ENCODE results near the gene SLC7A14.

The SLC7A14 gene

DNA sequence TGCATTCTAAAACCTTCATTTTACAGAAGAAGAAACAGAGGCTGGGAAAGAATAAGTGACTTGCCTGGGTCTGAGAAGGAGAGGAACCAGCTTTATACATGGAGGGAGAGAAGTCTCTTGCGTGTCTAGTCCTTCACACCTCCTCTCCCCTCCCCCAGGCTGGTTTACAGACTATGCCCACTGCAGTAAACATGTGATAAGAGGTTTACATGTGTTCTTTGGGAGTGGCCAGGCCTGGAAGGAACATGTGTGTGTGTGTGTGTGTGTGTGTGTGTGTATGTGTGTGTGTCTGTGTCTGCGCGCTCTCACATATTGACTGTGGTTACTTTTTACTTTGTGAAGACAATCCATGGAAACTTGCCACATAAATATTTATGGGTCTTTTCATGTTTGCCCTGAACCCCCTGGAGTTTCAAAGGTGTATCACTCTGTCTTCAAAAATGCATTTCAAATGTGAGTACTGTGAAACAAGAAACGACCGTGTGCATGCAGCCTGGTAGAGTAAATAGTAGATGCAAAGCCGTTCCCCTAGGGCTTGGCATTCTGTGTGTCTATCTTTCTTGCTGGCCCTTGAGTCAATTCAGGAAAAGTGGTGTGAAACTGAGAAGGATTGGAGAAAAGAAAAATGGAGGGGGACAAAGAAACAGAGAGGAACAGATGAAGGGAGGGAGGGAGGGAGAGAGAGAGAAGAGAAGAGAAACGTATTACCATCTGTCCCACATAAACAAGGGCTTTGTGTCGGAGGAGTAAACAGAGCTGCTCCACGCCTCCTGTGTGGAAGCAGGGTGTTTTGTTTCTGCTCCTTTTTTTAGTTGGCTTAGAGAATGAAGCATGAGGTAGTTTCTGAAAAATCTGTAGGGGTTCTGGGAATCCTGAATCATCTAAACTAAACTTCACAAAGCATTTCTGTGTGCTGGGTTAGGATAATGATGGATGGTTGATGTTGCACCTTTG, 115.5 kb downstream of the SLC7A14 start:
- DNase-seq (ENCODE audit: low read depth), result no peak

DNA sequence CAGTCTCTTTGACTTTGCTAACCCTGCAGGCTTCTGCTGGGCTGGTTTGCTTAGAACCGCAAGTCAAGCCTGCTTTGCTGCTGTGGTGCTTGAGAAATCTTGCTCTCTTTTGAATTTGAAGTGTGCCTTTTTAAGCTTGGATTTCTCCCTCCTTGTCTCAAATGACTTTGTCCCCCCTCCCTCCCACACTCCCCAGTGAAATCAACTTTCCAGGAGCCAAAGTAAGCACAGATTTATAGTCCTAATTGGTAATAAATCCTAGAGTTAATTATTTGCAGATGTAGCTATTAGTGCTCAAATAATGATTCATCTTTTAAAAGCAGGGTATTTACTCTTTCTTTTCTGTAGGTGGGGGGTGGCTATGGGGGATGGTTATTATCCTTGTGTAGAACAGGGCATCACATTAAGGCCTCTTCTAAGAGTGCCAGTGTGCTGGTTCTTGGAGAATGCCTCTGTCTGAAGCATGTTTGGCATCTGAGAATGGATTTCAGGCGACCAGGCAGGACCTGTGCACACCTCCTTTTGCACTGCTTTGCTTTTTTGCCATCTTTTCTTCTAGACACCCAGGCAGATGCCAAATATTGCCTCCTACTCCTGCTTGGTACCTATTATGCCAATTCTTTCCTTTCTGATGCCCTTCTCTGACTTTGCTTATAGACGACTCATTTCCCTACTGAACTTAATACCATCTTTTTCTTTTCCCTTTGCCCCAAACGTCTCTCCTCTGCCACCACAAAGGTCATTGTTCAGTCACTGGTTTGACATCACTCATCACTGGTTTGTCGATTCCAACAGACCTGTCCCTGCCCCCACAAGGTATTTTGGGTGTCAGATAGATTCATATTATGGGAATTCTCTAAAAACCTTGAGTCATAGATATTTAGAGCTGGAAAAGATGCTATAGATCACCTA, 116.5 kb downstream of the SLC7A14 start:
- DNase-seq (ENCODE audit: low read depth), result no peak

DNA sequence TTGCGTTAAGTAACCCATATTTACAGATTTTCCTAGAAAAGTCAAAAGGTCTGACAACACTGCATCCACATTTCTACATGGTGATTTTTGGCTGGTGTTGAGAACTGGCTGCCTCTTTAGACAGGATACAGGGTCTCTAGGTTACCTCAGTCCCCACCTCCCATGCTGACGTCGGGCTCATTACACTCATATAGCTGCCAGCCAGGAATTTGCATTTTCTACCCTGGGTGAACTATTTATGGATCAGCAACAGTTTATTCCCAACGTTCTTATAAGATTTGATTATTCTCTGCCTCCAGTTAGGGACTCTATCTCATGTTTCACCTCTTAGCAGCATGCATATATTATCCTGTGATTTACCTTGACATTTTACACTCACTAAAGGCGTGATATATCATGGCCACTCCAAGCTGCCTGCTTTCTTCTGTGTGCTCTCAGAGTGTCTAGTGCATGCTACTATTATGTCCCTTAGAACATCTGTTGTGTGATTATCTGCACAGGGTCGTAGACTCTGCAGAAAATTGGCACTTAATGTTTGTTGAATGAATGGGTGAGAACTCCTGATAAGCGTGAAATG, 118.2 kb downstream of the SLC7A14 start:
- DNase-seq (ENCODE audit: low read depth), result no peak

DNA sequence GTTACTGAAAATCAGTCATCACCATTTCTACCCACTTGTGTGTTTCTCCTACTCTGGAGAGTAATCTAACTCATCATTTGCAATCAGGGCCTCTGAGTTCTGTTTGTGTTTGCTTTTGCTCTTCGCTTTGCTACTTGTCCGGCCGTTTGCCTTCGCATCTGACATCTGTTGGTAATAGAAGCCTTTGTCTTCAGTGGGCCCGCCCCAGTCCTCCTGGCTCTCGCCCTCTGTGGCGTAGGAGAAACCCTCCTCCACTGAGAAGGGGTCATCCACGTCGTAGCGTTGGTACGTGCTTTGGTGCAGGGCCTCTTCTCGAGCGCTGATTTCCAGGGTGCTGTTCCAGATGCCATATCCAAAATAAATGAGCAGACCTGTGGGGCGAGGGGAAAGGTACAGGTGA, 118.9 kb downstream of the SLC7A14 start:
- no peak for DNase-seq (ENCODE audit: low read depth)

DNA sequence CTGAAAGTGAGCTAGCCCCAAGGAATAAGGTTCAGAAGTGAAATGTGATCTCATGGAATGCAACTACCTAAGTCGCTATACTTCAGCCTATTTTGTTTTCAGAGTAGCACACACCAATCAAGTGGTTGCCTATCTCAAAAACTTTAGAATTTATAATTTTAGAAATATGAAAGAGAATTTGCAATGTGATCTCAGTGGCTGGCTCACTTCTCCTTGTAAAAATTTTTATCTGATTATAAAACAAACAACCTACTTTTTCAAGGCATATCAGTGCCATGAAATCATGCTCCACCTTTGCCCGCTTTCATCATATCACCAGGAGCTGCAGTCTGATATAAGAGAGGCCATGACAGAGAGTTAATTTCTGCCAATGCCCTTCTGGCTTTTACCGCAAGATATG, 119.9 kb downstream of the SLC7A14 start:
- DNase-seq (ENCODE audit: low read depth), result no peak

- no peak for DNase-seq (ENCODE audit: low read depth)
Measured at GRCh38 chr3:170463011-170463410, 122.9 kb downstream of the SLC7A14 start.

GRCh38 chr3:170458285-170458684, 127.6 kb downstream of the SLC7A14 start:
- DNase-seq (ENCODE audit: low read depth), result no peak

DNA sequence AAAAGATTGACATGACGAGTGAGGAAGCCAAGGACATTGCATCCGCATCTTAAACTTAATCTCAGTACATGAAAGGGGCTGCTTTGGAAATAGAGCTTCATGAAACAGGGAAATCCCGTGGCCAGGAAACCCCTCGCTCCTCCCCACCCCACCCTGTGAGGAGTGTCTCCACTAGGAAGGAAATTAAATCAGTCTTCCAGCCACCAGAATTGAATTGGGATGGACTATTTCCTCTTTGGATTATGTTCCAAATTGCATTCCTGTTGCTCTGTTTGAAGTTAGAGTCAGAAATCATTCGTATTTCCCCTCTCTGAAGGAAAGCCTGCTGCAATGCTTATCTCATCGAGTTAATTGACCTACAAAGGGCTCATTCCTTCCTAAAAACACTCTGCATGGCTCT, 131.4 kb downstream of the SLC7A14 start:
- no peak for DNase-seq (ENCODE audit: low read depth)

- DNase-seq (ENCODE audit: low read depth), result no peak
Measured at GRCh38 chr3:170450039-170450438, 135.8 kb downstream of the SLC7A14 start.

- DNase-seq (ENCODE audit: low read depth), result no peak
Measured at GRCh38 chr3:170448584-170448983, 137.3 kb downstream of the SLC7A14 start.

GRCh38 chr3:170443457-170443856, 142.4 kb downstream of the SLC7A14 start:
- DNase-seq (ENCODE audit: low read depth), result no peak

DNA sequence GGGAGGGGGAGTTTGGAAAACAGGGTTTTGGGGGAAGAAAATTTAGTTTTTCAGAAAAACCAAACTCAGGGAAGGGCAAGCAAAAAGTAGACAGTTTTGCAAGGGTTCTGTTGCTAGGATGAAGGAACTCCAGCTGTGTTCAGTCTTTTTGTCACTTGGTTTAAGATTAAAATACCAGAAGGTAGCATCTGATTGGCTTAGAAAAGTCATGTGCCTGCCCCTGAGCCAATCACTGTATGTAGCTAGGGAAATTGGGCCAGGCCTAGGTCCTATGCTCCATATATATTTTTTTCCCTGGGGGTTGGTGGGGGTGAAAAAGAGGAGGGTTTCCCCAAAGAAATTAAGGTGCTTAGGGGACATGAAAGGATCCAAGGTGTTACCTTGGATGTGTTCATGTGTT, 142.9 kb downstream of the SLC7A14 start:
- DNase-seq (ENCODE audit: low read depth), result no peak

GRCh38 chr3:170441412-170441811, 144.5 kb downstream of the SLC7A14 start:
- DNase-seq (ENCODE audit: low read depth), result no peak

- DNase-seq (ENCODE audit: low read depth), result no peak
Measured at GRCh38 chr3:170440344-170440743, 145.5 kb downstream of the SLC7A14 start.

DNA sequence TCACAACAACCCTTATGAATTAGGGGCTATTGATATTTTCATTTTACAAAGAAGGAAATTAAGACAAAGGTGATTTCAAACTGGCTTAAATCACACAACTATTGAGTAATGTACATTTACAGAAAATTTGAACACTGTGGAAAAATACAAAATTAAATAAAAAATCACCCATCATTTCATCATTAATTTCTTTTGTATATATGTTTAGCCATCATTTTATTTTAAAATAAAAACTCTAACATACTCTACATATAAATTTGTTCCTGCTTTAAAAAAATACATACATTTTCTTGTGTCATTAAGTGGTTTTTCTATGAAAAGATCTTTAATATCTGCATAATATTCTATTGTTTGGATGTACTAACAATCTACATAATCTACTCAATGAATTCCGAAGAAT, 147.0 kb downstream of the SLC7A14 start:
- DNase-seq (ENCODE audit: low read depth), result no peak

- DNase-seq (ENCODE audit: low read depth), result no peak
Measured at GRCh38 chr3:170437696-170438407, 148.0 kb downstream of the SLC7A14 start.

- no peak for DNase-seq (ENCODE audit: low read depth)
Measured at GRCh38 chr3:170437176-170437575, 148.7 kb downstream of the SLC7A14 start.

DNA sequence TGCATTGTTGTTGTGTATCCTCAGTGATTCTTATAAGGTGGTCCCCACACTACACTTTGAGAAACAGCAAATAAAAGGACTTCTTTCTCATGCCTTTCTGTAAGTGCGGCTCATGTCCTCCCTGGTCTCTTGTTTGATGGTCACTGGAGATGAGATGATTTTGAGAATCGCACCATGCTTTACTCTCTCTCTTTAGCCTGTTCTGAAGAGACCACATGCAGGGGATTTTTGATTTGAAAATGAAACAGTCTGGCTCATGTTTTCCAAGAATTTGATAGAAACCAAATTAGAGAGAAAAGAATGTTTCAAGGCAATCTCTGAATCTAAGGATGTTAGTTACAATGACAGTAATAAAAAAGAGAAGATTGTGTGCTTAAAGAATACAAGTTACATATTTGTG, 149.2 kb downstream of the SLC7A14 start:
- no peak for DNase-seq (ENCODE audit: low read depth)

DNA sequence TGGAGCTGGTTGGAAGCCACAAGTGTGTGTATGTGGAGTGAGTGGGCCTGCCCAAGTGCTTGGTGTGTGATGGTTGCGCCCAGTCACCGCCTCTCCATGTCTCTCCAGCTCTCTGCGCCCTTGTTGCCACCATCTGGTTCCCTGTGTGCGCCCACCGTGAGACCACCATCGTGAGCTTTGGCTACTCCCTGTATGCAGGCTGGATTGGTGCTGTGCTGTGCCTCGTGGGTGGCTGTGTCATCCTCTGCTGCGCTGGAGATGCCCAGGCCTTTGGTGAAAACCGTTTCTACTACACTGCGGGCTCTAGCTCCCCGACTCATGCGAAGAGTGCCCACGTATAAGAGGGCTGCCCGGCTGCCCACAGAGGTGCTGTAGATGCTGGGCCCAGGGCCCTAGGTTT, 153.5 kb downstream of the SLC7A14 start:
- DNase-seq (ENCODE audit: low read depth), result no peak

DNA sequence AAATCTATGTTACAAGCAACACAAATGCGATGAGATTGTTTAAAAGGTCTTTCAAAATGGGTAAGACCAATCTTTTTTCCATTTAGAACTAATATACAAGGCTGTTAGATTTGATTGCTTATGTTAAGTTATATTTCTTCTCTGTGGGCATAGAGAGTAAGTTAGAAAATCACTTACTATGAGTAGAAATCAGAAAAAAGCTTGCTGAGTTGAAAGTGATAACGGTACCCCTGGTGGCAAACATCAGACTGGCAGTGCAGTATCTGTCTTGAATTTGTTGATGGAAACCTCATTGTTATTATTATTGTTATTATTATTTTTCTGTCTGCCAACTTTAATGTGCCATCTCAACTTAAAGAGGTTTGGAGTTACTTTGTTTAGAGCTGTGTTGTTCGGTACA, 154.8 kb downstream of the SLC7A14 start:
- DNase-seq (ENCODE audit: low read depth), result no peak

- no peak for DNase-seq (ENCODE audit: low read depth)
Measured at GRCh38 chr3:170429050-170429449, 156.8 kb downstream of the SLC7A14 start.

GRCh38 chr3:170428095-170428494, 157.8 kb downstream of the SLC7A14 start:
- DNase-seq (ENCODE audit: low read depth), result no peak

Data from stimulated activated CD8-positive, alpha-beta memory T cell treated with anti-CD3 and anti-CD28 coated beads, Interleukin-12 subunit alpha, Interleukin-12 subunit beta, amount 100 ng/mL, for 1 hour (primary cell).